Measurements from ENCODE around the gene NFIC.
A peak's percentile ranks its signal among the peaks of the same experiment; 100 is the strongest.
"Not testable (repeated sequence)": the region's sequence is repeated elsewhere in the genome, so short reads cannot be mapped to it uniquely, and the experiment has no call there.

Gene NFIC

GRCh38 chr19:3431760-3432397, 65.5 kb downstream of the NFIC start:
- DNase-seq, result no peak

- no peak for DNase-seq
Observed at GRCh38 chr19:3433313-3433712, 66.9 kb downstream of the NFIC start.

GRCh38 chr19:3433805-3434540, 67.6 kb downstream of the NFIC start:
- DNase-seq, result no peak

GRCh38 chr19:3434630-3435553, 68.5 kb downstream of the NFIC start:
- DNase-seq, result peak; percentile 94

- no peak for DNase-seq
Observed at GRCh38 chr19:3440082-3440481, 73.7 kb downstream of the NFIC start.

- DNase-seq, result no peak
Observed at GRCh38 chr19:3441089-3441985, 75.0 kb downstream of the NFIC start.

- DNase-seq, result no peak
Observed at GRCh38 chr19:3441986-3442329, 75.6 kb downstream of the NFIC start.

GRCh38 chr19:3442487-3443071, 76.2 kb downstream of the NFIC start:
- no peak for DNase-seq

- peak; percentile 35 for DNase-seq
Observed at GRCh38 chr19:3443840-3444694, 77.7 kb downstream of the NFIC start.

GRCh38 chr19:3444695-3445234, 78.4 kb downstream of the NFIC start:
- DNase-seq, result no peak

- DNase-seq, result not testable (repeated sequence)
Observed at GRCh38 chr19:3446657-3447056, 80.3 kb downstream of the NFIC start.

- no peak for DNase-seq
Observed at GRCh38 chr19:3448616-3449334, 82.4 kb downstream of the NFIC start.

- peak; percentile 100 for DNase-seq
Observed at GRCh38 chr19:3450796-3451411, 84.5 kb downstream of the NFIC start.

GRCh38 chr19:3451451-3451866, 85.1 kb downstream of the NFIC start:
- DNase-seq, result no peak

GRCh38 chr19:3452171-3452941, 86.0 kb downstream of the NFIC start:
- no peak for DNase-seq

- DNase-seq, result not testable (repeated sequence)
Observed at GRCh38 chr19:3452942-3453214, 86.5 kb downstream of the NFIC start.

- no peak for DNase-seq
Observed at GRCh38 chr19:3453840-3454239, 87.5 kb downstream of the NFIC start.

- DNase-seq, result no peak
Observed at GRCh38 chr19:3454656-3455392, 88.4 kb downstream of the NFIC start.
